ENCODE measurements around the gene UBN2.

DNA sequence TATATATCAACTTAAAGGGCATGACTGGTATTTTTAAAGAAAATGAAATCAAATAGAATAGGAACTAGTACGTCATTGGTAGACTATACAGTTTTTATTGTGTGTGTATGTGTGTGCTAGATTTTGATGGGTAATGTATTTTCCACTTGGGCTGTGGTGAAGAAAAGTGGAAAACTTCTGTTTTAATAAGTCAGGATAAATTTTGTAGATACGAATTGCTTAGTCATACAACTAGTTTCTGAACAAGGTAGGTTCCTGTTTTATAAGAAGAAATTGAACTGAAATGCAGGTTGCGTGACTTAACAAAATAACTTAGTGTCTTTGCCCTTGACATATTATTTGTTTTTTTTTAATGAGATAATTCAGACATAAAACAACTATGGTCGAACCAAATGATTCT is 24.3 kb downstream of the UBN2 start:
- TF ChIP-seq CTCF (IDR thresholded peaks at IDR 0.05) (no peak), EP300 (IDR thresholded peaks at IDR 0.05) (no peak)
